NB4 (cell line): ENCODE data around the gene GSTO2.

ENCODE experiments used
- POLR2A ChIP-seq: IDR thresholded peaks from 2 replicates; pipeline ENCODE4 v1.6.1; 2011; ENCODE audit warnings: mild to moderate bottlenecking; ENCODE audit not compliant: insufficient read length; ENCODE audit errors: extremely low read depth
- TF ChIP-seq, protein P1 (sequence below): IDR thresholded peaks from one replicate; pipeline ENCODE4 v1.5.1; 2012; ENCODE audit warnings: low read depth, low read length
- TF ChIP-seq, protein P2 (sequence below): IDR thresholded peaks from 2 replicates; pipeline ENCODE4 v1.6.1; 2011; ENCODE audit warnings: low read depth, low read length

DNA sequence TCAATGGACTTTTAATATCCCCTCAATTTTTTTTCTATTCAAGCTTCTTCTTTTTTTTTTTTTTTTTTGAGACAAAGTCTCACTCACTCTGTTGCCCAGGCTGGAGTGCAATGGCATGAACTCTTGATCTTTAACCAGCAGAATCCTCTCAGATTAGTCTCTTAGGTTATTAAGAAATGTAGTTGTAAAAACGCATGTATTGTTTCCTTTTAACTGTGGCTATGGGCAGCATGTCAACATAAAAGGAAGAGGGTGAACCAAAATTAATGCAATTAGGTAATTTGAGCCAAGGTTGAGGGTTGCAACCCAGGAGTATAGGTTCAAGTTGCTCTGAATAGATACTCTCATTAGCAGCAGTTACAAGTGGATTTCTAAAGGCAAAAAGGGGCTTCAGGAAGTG lies 18.6 kb upstream of the GSTO2 start:
- no peak for TF ChIP-seq POLR2A
- TF ChIP-seq, protein P1, sequence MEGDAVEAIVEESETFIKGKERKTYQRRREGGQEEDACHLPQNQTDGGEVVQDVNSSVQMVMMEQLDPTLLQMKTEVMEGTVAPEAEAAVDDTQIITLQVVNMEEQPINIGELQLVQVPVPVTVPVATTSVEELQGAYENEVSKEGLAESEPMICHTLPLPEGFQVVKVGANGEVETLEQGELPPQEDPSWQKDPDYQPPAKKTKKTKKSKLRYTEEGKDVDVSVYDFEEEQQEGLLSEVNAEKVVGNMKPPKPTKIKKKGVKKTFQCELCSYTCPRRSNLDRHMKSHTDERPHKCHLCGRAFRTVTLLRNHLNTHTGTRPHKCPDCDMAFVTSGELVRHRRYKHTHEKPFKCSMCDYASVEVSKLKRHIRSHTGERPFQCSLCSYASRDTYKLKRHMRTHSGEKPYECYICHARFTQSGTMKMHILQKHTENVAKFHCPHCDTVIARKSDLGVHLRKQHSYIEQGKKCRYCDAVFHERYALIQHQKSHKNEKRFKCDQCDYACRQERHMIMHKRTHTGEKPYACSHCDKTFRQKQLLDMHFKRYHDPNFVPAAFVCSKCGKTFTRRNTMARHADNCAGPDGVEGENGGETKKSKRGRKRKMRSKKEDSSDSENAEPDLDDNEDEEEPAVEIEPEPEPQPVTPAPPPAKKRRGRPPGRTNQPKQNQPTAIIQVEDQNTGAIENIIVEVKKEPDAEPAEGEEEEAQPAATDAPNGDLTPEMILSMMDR: no peak
- TF ChIP-seq, protein P2, sequence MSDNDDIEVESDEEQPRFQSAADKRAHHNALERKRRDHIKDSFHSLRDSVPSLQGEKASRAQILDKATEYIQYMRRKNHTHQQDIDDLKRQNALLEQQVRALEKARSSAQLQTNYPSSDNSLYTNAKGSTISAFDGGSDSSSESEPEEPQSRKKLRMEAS: no peak
